HEK293 (cell line): ENCODE results near the gene LDLRAD4.

ENCODE experiments used
- BCL11A ChIP-seq: fragments of 450-650 bp; formaldehyde crosslinking; IDR thresholded peaks from 2 replicates; pipeline ENCODE4 v1.5.1; 2016; ENCODE audit warnings: low read depth, missing biosample characterization, missing genetic modification characterization
- PRDM10 ChIP-seq: fragments of 450-650 bp; formaldehyde crosslinking; IDR thresholded peaks from 2 replicates; pipeline ENCODE4 v1.5.1; 2016; ENCODE audit warnings: missing biosample characterization, missing genetic modification characterization
- YY1 ChIP-seq: fragments of 450-650 bp; formaldehyde crosslinking; IDR thresholded peaks from 2 replicates; pipeline ENCODE4 v1.5.1; 2018; ENCODE audit warnings: missing biosample characterization, missing genetic modification characterization
- ZNF138 ChIP-seq: fragments of 450-650 bp; formaldehyde crosslinking; IDR thresholded peaks from 2 replicates; pipeline ENCODE4 v1.5.1; 2016; ENCODE audit warnings: missing biosample characterization, missing genetic modification characterization, borderline replicate concordance
- ZNF221 ChIP-seq: fragments of 450-650 bp; formaldehyde crosslinking; IDR thresholded peaks from 2 replicates; pipeline ENCODE4 v1.5.1; 2017; ENCODE audit warnings: missing biosample characterization, missing genetic modification characterization, borderline replicate concordance
- ZNF239 ChIP-seq: fragments of 450-650 bp; formaldehyde crosslinking; IDR thresholded peaks from 2 replicates; pipeline ENCODE4 v1.5.1; 2016; ENCODE audit warnings: missing biosample characterization, missing genetic modification characterization
- ZNF48 ChIP-seq: fragments of 450-650 bp; formaldehyde crosslinking; IDR thresholded peaks from 2 replicates; pipeline ENCODE4 v1.5.1; 2016; ENCODE audit warnings: missing biosample characterization, missing genetic modification characterization
- ZNF488 ChIP-seq: fragments of 450-650 bp; formaldehyde crosslinking; IDR thresholded peaks from 2 replicates; pipeline ENCODE4 v1.5.1; 2016; ENCODE audit warnings: missing biosample characterization, missing genetic modification characterization
- ZNF561 ChIP-seq: fragments of 450-650 bp; IDR thresholded peaks from 2 replicates; pipeline ENCODE4 v1.5.1; 2018; ENCODE audit warnings: missing biosample characterization, missing genetic modification characterization, borderline replicate concordance
- TF ChIP-seq, protein P1 (sequence below): fragments of 450-650 bp; formaldehyde crosslinking; IDR thresholded peaks from 2 replicates; pipeline ENCODE4 v1.5.1; 2016; ENCODE audit warnings: missing biosample characterization, missing genetic modification characterization
- TF ChIP-seq, protein P2 (sequence below): fragments of 450-650 bp; formaldehyde crosslinking; IDR thresholded peaks from 2 replicates; pipeline ENCODE4 v1.5.1; 2016; ENCODE audit warnings: missing biosample characterization, missing genetic modification characterization
- TF ChIP-seq, protein P3 (sequence below): fragments of 450-650 bp; formaldehyde crosslinking; IDR thresholded peaks from 2 replicates; pipeline ENCODE4 v1.5.1; 2016; ENCODE audit warnings: missing biosample characterization, missing genetic modification characterization
- TF ChIP-seq, protein P4 (sequence below): fragments of 450-650 bp; formaldehyde crosslinking; IDR thresholded peaks from 2 replicates; pipeline ENCODE4 v1.5.1; 2017; ENCODE audit warnings: missing biosample characterization, mild to moderate bottlenecking, missing genetic modification characterization, moderate library complexity

DNA sequence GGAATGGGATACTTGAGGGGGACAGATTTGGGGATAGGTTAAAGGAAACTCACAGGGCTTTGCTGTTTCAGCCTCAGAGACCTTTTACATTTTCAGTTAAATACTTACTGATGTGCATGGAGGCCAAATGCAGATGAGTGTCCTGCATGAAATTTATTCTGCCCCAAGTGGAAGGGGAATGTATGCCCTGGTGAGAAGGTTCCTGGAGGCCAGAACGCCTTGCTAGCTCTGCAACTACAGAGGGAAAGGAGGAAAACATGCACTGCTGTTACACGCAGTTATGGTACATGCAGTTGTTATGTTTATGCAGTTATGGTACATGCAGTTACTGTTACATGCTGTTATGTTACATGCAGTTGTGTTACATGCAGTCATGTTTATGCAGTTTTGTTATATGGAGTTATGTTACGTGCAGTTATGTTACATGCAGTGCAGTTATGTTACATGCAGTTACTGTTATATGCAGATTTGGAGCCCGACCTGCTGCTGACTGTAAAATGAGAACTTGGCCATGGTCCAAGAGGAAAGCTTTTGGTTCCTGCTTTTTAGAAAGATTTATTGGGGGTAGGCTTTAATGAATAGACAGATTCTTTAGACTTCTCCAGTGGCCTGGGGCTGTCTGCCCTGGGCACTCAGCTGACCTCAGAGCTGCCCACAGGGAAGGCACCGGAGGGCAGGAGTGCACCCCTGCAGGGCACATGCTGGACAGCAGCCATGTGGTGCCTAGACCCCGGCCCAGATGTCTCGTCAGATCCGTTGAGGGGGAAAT is 84.1 kb downstream of the LDLRAD4 start:
- TF ChIP-seq, protein P1, sequence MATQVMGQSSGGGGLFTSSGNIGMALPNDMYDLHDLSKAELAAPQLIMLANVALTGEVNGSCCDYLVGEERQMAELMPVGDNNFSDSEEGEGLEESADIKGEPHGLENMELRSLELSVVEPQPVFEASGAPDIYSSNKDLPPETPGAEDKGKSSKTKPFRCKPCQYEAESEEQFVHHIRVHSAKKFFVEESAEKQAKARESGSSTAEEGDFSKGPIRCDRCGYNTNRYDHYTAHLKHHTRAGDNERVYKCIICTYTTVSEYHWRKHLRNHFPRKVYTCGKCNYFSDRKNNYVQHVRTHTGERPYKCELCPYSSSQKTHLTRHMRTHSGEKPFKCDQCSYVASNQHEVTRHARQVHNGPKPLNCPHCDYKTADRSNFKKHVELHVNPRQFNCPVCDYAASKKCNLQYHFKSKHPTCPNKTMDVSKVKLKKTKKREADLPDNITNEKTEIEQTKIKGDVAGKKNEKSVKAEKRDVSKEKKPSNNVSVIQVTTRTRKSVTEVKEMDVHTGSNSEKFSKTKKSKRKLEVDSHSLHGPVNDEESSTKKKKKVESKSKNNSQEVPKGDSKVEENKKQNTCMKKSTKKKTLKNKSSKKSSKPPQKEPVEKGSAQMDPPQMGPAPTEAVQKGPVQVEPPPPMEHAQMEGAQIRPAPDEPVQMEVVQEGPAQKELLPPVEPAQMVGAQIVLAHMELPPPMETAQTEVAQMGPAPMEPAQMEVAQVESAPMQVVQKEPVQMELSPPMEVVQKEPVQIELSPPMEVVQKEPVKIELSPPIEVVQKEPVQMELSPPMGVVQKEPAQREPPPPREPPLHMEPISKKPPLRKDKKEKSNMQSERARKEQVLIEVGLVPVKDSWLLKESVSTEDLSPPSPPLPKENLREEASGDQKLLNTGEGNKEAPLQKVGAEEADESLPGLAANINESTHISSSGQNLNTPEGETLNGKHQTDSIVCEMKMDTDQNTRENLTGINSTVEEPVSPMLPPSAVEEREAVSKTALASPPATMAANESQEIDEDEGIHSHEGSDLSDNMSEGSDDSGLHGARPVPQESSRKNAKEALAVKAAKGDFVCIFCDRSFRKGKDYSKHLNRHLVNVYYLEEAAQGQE (tag by site-specific recombination), result peak; percentile 43
- no peak for TF ChIP-seq BCL11A (tag by site-specific recombination)
- TF ChIP-seq, protein P2, sequence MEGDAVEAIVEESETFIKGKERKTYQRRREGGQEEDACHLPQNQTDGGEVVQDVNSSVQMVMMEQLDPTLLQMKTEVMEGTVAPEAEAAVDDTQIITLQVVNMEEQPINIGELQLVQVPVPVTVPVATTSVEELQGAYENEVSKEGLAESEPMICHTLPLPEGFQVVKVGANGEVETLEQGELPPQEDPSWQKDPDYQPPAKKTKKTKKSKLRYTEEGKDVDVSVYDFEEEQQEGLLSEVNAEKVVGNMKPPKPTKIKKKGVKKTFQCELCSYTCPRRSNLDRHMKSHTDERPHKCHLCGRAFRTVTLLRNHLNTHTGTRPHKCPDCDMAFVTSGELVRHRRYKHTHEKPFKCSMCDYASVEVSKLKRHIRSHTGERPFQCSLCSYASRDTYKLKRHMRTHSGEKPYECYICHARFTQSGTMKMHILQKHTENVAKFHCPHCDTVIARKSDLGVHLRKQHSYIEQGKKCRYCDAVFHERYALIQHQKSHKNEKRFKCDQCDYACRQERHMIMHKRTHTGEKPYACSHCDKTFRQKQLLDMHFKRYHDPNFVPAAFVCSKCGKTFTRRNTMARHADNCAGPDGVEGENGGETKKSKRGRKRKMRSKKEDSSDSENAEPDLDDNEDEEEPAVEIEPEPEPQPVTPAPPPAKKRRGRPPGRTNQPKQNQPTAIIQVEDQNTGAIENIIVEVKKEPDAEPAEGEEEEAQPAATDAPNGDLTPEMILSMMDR, result no peak
- no peak for TF ChIP-seq ZNF48 (tag by site-specific recombination)
- TF ChIP-seq ZNF561 (tag by site-specific recombination), result no peak
- TF ChIP-seq ZNF221 (tag by site-specific recombination), result no peak
- TF ChIP-seq, protein P3, sequence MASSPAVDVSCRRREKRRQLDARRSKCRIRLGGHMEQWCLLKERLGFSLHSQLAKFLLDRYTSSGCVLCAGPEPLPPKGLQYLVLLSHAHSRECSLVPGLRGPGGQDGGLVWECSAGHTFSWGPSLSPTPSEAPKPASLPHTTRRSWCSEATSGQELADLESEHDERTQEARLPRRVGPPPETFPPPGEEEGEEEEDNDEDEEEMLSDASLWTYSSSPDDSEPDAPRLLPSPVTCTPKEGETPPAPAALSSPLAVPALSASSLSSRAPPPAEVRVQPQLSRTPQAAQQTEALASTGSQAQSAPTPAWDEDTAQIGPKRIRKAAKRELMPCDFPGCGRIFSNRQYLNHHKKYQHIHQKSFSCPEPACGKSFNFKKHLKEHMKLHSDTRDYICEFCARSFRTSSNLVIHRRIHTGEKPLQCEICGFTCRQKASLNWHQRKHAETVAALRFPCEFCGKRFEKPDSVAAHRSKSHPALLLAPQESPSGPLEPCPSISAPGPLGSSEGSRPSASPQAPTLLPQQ, result no peak
- no peak for TF ChIP-seq ZNF239 (tag by site-specific recombination)
- TF ChIP-seq, protein P4, sequence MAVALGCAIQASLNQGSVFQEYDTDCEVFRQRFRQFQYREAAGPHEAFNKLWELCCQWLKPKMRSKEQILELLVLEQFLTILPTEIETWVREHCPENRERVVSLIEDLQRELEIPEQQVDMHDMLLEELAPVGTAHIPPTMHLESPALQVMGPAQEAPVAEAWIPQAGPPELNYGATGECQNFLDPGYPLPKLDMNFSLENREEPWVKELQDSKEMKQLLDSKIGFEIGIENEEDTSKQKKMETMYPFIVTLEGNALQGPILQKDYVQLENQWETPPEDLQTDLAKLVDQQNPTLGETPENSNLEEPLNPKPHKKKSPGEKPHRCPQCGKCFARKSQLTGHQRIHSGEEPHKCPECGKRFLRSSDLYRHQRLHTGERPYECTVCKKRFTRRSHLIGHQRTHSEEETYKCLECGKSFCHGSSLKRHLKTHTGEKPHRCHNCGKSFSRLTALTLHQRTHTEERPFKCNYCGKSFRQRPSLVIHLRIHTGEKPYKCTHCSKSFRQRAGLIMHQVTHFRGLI (tag by site-specific recombination), result no peak
- TF ChIP-seq PRDM10, result no peak
- no peak for TF ChIP-seq ZNF488 (tag by site-specific recombination)
- no peak for TF ChIP-seq ZNF138 (tag by site-specific recombination)
- no peak for TF ChIP-seq YY1 (tag by site-specific recombination)
